Stimulated activated effector memory CD8-positive, alpha-beta T cell treated with anti-CD3 and anti-CD28 coated beads, Interleukin-12 subunit alpha, Interleukin-12 subunit beta, amount 100 ng/mL, for 72 hours (primary cell): ENCODE results near the gene PPIC.

ENCODE experiments used
- ATAC-seq: fragments of 150-1000 bp; cut with Tn5 transposase; 2 replicates; pipeline ENCODE4 v1.10.0; 2021
- DNase-seq, 2 donors: peaks; one replicate each; pipeline ENCODE4 v3.0.0; 2021 to 2022; ENCODE audit warnings: low spot score in 2 of 2
- H3K27ac Mint-ChIP-seq: one replicate; pipeline ENCODE4 v1.8.0; 2022; ENCODE audit warnings: mild to moderate bottlenecking, mixed read lengths
- H3K36me3 Mint-ChIP-seq: one replicate; pipeline ENCODE4 v1.8.0; 2022; ENCODE audit warnings: mild to moderate bottlenecking, mixed read lengths
- H3K4me1 Mint-ChIP-seq: one replicate; pipeline ENCODE4 v1.8.0; 2022; ENCODE audit warnings: mixed read lengths
- H3K4me3 Mint-ChIP-seq: one replicate; pipeline ENCODE4 v1.8.0; 2022; ENCODE audit warnings: mild to moderate bottlenecking, mixed read lengths
- H3K9me3 Mint-ChIP-seq: one replicate; pipeline ENCODE4 v1.8.0; 2022; ENCODE audit warnings: mixed read lengths

PPIC gene

GRCh38 chr5:123036391-123037103 lies at the start of gene PPIC:
PPIC (minus strand) TSS chr5:123036725; CDS start chr5:123036625, 100 bp downstream.
- Mint-ChIP-seq H3K27ac (no peak within 1 kb of the TSS), H3K9me3 (no peaks in the 10 kb centered on the region), H3K36me3 (no peaks in the 10 kb centered on the region), H3K4me1 (peaks cover 13% of the 10 kb centered on the region), H3K4me3 (peak within 1 kb of the TSS; percentile 56)
- DNase-seq (peak in 1 of 2 donors; percentile 58), ATAC-seq (peak; percentile 57)

- Mint-ChIP-seq H3K4me3 (no peak overlapping the region), H3K27ac (no peak overlapping the region), H3K9me3 (no peaks in the 10 kb centered on the region), H3K36me3 (no peaks in the 10 kb centered on the region), H3K4me1 (peaks cover 30% of the 10 kb centered on the region)
- ATAC-seq (no peak), DNase-seq (no peak)
Measured at GRCh38 chr5:123085638-123086286, 49.2 kb upstream of the PPIC start.

GRCh38 chr5:123084730-123085605 lies 48.4 kb upstream of the PPIC start:
- Mint-ChIP-seq H3K27ac (no peak overlapping the region), H3K9me3 (no peaks in the 10 kb centered on the region), H3K4me3 (no peak overlapping the region), H3K36me3 (no peaks in the 10 kb centered on the region), H3K4me1 (peaks cover 30% of the 10 kb centered on the region)
- ATAC-seq (no peak), DNase-seq (no peak)

GRCh38 chr5:123083298-123083697 lies 46.8 kb upstream of the PPIC start:
- Mint-ChIP-seq H3K27ac (no peak overlapping the region), H3K9me3 (no peaks in the 10 kb centered on the region), H3K4me3 (no peak overlapping the region), H3K36me3 (no peaks in the 10 kb centered on the region), H3K4me1 (peaks cover 24% of the 10 kb centered on the region)
- DNase-seq (no peak), ATAC-seq (no peak)

GRCh38 chr5:123080215-123080614 lies 43.7 kb upstream of the PPIC start:
- ATAC-seq (no peak), DNase-seq (no peak)
- Mint-ChIP-seq H3K27ac (no peak overlapping the region), H3K4me3 (no peak overlapping the region), H3K9me3 (no peaks in the 10 kb centered on the region), H3K4me1 (no peaks in the 10 kb centered on the region), H3K36me3 (no peaks in the 10 kb centered on the region)

- Mint-ChIP-seq H3K27ac (no peak overlapping the region), H3K9me3 (no peaks in the 10 kb centered on the region), H3K4me1 (no peaks in the 10 kb centered on the region), H3K36me3 (no peaks in the 10 kb centered on the region), H3K4me3 (no peak overlapping the region)
- ATAC-seq (no peak), DNase-seq (no peak)
Measured at GRCh38 chr5:123075521-123076163, 39.1 kb upstream of the PPIC start.

GRCh38 chr5:123068368-123068938 lies 31.9 kb upstream of the PPIC start:
- Mint-ChIP-seq H3K36me3 (no peaks in the 10 kb centered on the region), H3K4me1 (no peaks in the 10 kb centered on the region), H3K9me3 (no peaks in the 10 kb centered on the region), H3K27ac (no peak overlapping the region), H3K4me3 (no peak overlapping the region)
- no peak for DNase-seq
- no peak for ATAC-seq

GRCh38 chr5:123066016-123066415 lies 29.5 kb upstream of the PPIC start:
- no peak for DNase-seq
- Mint-ChIP-seq H3K36me3 (no peaks in the 10 kb centered on the region), H3K4me3 (no peak overlapping the region), H3K9me3 (peaks cover 3% of the 10 kb centered on the region), H3K27ac (no peak overlapping the region), H3K4me1 (no peaks in the 10 kb centered on the region)
- ATAC-seq = no peak

GRCh38 chr5:123059455-123059854 lies 22.9 kb upstream of the PPIC start:
- ATAC-seq (no peak), DNase-seq (no peak)
- H3K36me3 Mint-ChIP-seq = no peaks in the 10 kb centered on the region
- peaks cover 5% of the 10 kb centered on the region for H3K9me3 Mint-ChIP-seq
- H3K27ac Mint-ChIP-seq = no peak overlapping the region
- H3K4me1 Mint-ChIP-seq = no peaks in the 10 kb centered on the region
- no peak overlapping the region for H3K4me3 Mint-ChIP-seq

GRCh38 chr5:123051206-123051605 lies 14.7 kb upstream of the PPIC start:
- Mint-ChIP-seq H3K36me3 (no peaks in the 10 kb centered on the region), H3K9me3 (peaks cover 7% of the 10 kb centered on the region), H3K4me1 (no peaks in the 10 kb centered on the region), H3K27ac (no peak overlapping the region), H3K4me3 (no peak overlapping the region)
- DNase-seq (no peak), ATAC-seq (no peak)

- DNase-seq (no peak), ATAC-seq (no peak)
- Mint-ChIP-seq H3K4me3 (no peak overlapping the region), H3K27ac (no peak overlapping the region), H3K4me1 (no peaks in the 10 kb centered on the region), H3K36me3 (no peaks in the 10 kb centered on the region), H3K9me3 (peaks cover 7% of the 10 kb centered on the region)
Measured at GRCh38 chr5:123047706-123048105, 11.2 kb upstream of the PPIC start.

- no peak for DNase-seq
- Mint-ChIP-seq H3K9me3 (no peaks in the 10 kb centered on the region), H3K4me1 (no peaks in the 10 kb centered on the region), H3K36me3 (no peaks in the 10 kb centered on the region), H3K4me3 (no peak overlapping the region), H3K27ac (no peak overlapping the region)
- ATAC-seq = no peak
Measured at GRCh38 chr5:123046222-123046621, 9.7 kb upstream of the PPIC start.

- Mint-ChIP-seq H3K4me3 (no peak overlapping the region), H3K4me1 (no peaks in the 10 kb centered on the region), H3K27ac (no peak overlapping the region), H3K9me3 (no peaks in the 10 kb centered on the region), H3K36me3 (no peaks in the 10 kb centered on the region)
- ATAC-seq (no peak), DNase-seq (no peak)
Measured at GRCh38 chr5:123044926-123045617, 8.5 kb upstream of the PPIC start.

- H3K27ac Mint-ChIP-seq = no peak overlapping the region
- H3K9me3 Mint-ChIP-seq = no peaks in the 10 kb centered on the region
- H3K4me1 Mint-ChIP-seq = peaks cover 11% of the 10 kb centered on the region
- H3K36me3 Mint-ChIP-seq = no peaks in the 10 kb centered on the region
- no peak overlapping the region for H3K4me3 Mint-ChIP-seq
- DNase-seq = no peak
- no peak for ATAC-seq
Measured at GRCh38 chr5:123039673-123040072, 3.1 kb upstream of the PPIC start.

- Mint-ChIP-seq H3K9me3 (no peaks in the 10 kb centered on the region), H3K27ac (no peak overlapping the region), H3K4me3 (no peak overlapping the region), H3K4me1 (peaks cover 13% of the 10 kb centered on the region), H3K36me3 (no peaks in the 10 kb centered on the region)
- ATAC-seq (no peak), DNase-seq (no peak)
Measured at GRCh38 chr5:123037104-123037418, 536 bp upstream of the PPIC start.
